NAMALWA (cell line): ENCODE results near the gene KRTAP19-2.

Experiments
- DNase-seq: peaks from one replicate; pipeline ENCODE4 v3.0.0-alpha.2; 2015; ENCODE audit warnings: low spot score

The KRTAP19-2 gene, protein sequence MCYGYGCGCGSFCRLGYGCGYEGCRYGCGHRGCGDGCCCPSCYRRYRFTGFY

DNA sequence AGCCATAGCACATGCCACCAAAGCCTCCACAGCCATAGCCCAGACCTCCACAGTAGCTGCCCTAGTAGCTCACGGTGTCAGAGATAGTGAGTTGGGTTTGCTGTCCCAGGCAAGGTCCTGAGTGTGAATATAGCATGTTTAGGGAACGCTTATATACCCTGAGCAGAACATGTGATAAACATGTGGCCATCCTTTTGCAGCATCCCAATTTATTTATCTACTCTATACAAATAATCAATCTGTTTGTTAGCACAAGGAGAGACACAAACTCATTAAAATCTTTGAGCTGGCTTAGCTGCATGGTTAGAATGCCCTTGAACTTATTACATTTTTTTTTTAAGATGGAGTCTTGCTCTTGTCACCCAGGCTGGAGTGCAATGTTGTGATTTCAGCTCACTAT is at the start of gene KRTAP19-2:
Gene KRTAP19-2, minus strand, starts transcription at position 101 of the 400 bp plus-strand sequence. Its CDS starts 88 bp downstream, at position 13.
- no peak for DNase-seq

DNA sequence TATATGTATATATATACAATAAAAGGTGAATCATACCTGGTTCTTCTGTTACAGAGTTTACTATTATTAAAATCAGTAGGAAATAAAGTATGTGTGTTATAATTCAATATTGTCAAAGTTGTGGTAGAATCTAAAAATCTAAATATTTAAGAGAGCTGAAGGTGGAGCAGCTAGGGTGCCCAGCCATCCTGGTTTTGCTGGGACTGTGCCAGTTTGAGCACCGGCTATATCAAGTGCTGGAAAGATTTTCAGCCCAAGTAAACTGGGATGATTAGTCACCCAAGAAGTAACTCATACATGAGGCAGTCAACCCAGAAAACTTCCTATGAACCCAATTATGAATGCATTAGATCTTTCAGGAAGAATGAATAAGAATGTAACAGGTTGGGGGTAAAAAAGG is 31.6 kb upstream of the KRTAP19-2 start:
- DNase-seq: no peak

DNA sequence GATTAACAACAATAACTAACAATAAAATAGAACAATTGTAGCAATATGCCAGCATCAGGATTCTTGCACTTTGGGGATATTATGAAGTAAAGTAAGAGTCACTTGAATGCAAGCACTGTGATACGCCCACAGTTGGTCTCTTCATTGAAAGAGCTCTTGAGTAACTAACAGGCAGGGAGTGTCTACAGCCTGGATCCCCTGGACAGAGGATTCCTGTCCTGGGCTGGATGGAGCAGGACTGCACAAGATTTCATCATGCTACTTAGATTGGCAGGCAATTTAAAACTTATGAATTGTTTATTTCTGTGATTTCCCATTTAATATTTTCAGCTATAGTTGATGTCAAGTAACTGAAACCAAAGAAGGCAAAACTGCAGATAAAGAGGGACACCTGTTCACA is 28.4 kb upstream of the KRTAP19-2 start:
- no peak for DNase-seq

DNA sequence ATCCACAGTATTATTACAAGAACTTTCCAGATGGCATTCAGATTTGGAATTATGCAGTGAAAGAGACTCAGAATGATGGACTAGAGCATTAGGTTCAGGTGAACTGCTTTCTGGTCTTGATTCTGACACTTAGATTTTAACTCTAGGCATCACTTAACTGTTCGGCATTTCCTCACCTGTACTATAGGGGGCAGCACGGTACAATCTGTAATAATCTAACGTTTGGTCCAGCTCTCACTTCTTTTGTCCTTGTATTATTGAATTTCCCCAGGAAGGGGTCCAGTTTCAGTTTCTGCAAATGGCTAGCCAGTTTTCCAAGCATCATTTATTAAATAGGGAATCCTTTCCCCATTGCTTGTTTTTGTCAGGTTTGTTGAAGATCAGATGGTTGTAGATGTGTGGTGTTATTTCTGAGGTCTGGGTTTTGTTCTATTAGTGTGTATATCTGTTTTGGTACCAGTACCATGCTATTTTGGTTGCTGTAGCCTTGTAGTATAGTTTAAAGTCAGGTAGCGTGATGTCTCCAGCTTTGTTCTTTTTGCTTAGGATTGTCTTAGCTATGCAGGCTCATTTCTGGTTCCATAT is 18.5 kb upstream of the KRTAP19-2 start:
- DNase-seq: peak; percentile 20

DNA sequence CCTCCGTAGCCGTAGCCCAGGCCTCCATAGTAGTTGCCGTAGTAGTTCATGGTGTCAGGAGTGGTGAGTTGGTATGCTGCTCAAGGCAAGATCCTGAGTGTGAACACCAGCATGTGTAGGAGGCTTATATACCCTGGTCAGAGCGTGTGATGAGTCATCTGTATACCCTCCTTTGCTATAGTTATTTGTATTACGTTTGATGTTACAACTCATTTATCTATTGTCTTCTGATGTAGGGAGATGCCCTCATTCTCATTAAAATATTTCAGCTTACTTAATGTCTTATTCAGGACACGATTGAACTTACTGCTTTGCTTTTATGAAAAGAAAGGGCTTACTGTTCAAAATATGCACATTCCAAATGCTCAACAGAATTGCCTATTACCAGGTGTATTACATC is 14.8 kb upstream of the KRTAP19-2 start, which contains the start of gene KRTAP19-5:
Gene KRTAP19-5, minus strand, starts transcription at position 101 of the 400 bp plus-strand sequence. Its CDS starts 51 bp downstream, at position 50.
- no peak for DNase-seq

DNA sequence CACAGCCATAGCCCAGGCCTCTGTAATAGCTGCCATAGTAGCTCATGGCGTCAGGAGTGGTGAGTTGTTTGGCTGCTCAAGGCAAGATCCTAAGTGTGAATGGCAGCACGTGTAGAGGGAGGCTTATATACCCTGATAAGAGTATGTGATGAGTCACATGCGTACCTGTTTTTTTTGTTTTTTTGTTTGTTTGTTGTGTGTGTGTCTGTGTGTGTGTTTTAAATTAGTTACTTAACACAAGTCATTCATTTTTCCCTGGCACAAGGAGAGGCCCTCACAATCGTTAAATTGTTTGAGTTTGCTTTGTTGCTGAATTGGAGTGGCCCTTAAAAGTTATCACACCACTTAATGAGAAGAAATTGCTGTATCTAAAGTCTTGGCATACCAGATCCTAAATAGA is 9.8 kb upstream of the KRTAP19-2 start, which contains the start of gene KRTAP19-4:
Gene KRTAP19-4, minus strand, starts transcription at position 101 of the 400 bp plus-strand sequence. Its CDS starts 55 bp downstream, at position 46.
- DNase-seq: no peak

DNA sequence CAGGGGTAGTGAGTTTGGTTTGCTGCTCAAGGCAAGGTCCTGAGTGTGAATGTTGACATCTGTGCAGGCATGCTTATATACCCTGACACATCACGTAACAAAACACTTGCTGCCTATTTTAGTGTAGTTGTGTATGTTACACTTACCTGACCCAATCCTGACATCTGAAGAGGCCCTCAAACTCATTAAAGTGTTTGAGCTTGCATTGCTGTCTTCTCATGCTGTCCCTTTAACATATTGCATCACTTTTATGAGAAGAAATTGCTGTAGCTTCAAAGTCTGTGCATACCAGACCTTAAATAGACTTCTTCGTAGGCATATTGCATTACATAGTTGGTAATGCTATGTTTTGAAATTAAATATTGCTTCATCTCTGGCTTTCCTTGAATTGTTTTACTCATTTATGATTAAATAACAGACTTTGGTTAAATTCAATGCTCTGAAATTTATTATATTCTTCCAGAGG is 4.8 kb upstream of the KRTAP19-2 start, which contains the start of gene KRTAP19-3:
Gene KRTAP19-3, minus strand, starts transcription at position 51 of the 466 bp plus-strand sequence. CDS start 56 bp downstream, outside the sequence.
- DNase-seq: no peak

DNA sequence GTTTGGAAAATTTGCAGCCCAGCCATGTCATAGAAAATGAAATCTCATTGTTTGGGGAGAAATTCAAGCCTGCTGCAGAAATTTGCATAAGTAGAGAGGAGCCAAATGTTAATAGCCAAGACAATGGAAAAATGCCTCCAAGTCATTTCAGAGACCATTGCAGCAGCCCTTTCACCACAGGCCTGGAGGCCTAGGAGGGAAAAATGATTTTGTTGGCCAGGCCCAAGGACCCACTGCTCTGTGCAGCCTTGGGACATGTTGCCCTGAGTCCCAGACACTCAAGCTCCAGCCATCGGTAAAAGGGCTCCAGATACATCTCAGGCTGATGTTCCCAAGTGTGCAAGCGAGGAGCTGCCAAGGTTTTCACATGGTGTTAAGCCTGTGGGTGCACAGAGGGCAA is 1.1 kb downstream of the KRTAP19-2 start:
- DNase-seq: no peak

DNA sequence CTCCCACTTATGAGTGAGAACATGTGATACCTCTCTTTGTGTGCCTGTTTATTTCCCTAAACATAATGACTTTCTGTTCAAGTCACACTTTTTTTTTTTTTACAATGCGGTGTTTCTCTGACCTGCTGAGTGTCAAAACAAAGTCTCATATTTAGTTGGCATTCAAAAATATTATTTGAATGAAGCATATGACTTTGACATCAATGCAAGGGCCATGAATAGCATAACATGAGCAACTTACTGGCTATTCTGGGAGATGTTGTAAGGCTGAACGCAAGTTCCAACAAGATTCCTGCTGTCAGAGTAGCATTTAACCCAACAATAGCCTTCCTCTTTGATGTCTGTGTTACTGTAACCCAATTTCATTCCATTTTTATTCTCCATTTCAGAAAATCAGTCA is 5.1 kb downstream of the KRTAP19-2 start:
- DNase-seq: no peak

DNA sequence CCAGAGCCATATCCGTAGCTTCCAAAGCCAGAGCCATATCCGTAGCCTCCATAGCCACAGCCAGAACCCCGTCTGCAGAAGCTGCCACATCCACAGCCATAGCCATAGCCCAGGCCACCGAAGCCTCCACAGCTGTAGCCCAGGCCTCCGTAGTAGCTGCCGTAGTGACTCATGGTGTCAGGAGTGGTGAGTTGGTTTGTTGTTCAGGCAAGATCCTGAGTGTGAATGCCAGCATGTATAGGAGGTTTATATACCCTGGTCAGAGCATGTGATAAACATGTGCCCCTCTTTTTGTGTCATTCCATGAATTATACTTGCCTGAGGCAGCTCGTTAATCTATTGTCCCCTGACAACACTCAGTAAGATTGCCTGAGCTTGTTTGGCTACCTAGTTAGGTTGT is 7.1 kb downstream of the KRTAP19-2 start, which contains the start of gene KRTAP19-1:
Gene KRTAP19-1, minus strand, starts transcription at position 223 of the 400 bp plus-strand sequence. Its CDS starts 50 bp downstream, at position 173.
- DNase-seq: no peak

DNA sequence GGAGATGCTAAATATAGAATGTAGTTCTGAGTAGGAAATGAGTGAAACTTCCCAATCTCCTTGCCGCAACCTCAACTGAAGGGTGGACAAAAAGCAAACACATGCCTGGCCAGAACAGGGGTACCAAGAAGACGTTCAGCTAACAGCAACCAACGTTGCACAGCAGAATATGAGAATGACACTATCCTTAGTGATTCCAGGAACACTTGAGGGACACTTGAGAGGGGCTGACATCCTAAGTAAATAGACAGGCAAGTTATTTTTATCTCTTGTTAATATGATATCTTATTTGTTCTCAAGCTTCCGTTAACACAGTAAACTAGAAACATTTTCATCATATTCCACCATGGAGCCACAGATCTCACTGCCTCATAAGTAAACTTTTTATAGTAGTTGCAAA is 8.0 kb downstream of the KRTAP19-2 start:
- DNase-seq: no peak

DNA sequence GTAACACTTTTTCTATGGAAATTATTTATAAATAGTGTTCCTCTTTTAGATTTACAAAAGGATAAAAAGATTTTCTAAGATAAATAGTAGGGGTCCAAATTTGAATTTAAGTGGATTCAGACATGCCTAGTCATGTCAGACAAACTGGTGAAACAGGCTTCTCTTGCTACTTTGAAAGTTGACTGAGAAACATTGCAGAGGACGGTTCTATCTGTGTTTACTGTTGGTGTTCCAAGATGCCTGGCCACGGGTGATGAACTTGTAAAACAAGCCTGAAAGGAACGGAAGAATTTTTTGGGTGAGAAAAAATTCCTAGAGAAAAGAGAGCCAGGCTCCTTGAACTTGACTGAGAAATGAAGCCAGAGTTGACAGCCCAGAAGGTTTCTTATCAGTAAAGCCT is 9.2 kb downstream of the KRTAP19-2 start:
- DNase-seq: no peak

DNA sequence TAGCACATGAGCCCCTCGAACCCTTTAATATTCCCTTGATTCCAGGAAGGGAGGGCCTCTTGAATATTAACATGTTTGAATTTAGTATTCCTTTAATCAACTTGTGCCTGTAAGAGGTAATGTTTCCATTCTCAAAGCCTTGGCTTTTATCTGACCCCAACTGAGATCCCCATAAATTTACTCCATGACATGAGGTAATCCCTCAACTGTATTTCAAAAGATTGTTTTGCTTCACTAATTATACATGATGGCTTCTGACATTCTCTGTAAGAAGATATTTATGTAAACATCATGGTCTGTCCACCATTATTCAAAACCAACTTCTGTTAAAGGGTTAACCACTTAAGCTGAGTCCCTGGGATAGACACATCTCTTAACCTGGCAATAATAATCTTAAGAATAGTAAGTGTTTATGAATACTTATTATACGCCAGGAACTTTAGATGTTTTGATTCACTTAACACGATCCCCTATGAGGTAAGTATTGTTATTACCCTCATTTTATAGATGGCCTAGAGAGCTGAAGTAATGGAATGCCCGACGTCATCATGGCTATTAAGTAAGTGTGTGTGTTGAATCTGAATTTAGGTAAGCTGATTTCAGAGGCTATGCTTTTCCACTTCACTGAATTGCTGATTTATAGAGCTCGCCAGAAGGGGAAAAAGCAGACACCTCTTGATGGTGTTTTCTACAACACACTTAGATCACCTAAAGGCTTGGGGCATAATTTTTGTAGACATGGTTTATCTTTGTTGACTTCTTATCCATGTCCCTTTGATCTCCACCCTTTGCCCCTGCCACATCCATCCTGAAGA is 18.1 kb downstream of the KRTAP19-2 start:
- DNase-seq: no peak

DNA sequence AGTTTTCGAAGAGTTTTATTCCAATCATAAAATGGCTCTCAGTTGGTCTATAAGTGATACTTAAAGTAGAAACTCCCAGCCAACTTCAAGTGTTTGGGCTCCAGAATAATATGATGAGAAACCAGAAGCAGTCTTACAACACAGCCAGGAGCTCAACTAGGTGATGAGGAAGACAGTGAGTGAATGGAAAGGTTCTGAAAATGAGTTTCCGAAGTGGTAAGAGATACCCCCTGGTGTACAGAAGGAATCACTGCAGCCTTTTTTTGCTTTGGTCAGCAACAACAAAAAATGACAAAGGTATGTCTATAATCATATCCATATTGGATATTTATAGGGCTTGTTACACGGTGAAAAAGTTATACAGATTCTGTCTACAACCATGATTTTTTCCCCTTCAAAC is 23.5 kb downstream of the KRTAP19-2 start:
- peak; percentile 54 for DNase-seq

DNA sequence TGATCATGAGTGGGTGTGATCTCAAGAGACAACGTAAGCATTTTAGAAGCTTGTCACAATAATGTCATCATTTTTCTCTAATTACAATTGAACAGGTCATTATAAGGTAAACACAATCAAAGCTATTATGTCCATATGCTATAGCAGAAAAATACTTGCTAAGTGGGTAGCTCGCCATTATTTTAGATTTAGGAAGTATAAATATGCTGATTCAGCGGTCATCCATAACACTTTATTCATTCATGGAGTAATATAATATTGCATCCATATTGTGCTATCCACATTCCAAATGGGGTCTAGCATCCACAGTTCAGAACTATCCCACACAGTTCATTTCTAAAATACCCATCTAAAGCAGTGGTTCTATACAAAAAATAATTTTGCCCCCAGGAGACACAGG is 38.7 kb downstream of the KRTAP19-2 start:
- DNase-seq: no peak

DNA sequence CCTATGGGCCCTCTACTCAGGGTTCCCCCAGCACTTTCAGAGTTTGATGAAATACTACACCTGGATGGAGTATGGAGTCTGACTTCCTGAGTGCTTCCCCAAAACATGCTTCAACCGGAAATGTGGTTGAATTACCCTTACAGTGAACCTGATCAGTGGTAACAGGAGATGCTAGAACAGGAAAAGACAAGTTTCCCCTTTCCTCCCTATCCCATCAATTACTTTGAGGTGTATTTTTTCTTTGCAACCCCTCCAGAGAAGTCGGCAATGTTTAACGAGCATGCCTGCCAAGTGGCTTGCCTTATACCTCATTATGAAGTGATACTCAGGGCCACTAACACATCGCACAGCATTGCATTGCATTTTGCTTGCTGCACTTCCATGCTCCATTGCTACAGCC is 40.2 kb downstream of the KRTAP19-2 start:
- no peak for DNase-seq

DNA sequence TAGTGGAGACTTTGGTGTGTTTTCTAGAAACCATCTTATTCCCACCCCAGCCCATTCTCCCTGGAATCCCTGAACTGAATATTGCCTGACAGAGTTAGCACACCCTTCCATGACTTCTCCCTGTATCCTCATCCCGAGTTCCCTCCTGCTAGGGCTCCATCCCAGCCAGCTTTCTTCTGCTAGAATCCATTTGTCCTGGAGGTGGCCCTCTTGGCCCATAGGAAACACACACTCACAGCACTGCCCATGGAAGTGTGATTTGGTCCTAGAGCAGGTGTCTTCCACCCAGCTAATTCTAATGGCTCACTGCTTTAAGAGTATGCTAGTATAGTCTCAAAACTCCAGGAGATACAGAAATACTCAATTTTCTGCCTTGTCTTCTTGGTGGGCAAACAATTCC is 43.0 kb downstream of the KRTAP19-2 start:
- DNase-seq: no peak

DNA sequence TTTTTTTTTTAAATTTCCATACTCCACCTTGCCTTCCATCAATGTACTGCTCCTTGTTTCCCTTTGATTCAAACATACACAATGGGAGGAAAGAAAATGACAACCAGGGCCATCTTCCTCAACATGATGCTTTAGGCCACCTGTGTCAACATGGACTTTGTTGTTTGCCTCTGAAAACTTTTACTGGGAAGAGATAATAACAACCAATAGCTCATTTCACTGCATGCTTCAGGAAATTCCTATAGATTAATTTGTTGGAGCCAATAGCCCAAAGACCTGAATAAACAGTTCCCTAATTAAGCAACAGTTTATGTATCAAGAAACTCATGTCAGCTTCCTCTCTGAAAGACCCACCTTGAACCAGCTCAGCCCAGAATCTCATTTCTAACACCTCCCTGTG is 44.0 kb downstream of the KRTAP19-2 start:
- no peak for DNase-seq

DNA sequence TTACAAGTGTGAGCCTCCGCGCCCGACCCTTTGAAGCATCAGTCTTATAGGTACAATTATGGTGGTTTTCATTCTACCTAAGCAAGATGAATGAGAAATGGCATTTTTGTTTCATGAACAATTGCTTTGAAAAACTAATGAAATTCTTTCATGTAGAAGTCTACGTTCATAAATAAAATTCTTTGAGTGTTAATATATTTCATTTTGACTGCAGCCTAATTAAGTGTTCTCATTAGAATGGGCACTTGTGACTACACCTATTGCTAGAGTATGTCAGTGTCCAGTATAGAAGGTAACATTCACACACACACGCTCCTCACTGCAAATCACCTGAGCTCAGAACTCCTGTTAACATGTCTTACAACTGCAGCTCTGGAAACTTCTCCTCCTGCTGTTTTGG is 47.3 kb downstream of the KRTAP19-2 start, which contains the start of gene KRTAP15-1:
Gene KRTAP15-1, plus strand, starts transcription at position 301 of the 400 bp plus-strand sequence. Its CDS starts 53 bp downstream, at position 354.
- no peak for DNase-seq
